ENCODE data around the gene CABLES2.

The CABLES2 gene

DNA sequence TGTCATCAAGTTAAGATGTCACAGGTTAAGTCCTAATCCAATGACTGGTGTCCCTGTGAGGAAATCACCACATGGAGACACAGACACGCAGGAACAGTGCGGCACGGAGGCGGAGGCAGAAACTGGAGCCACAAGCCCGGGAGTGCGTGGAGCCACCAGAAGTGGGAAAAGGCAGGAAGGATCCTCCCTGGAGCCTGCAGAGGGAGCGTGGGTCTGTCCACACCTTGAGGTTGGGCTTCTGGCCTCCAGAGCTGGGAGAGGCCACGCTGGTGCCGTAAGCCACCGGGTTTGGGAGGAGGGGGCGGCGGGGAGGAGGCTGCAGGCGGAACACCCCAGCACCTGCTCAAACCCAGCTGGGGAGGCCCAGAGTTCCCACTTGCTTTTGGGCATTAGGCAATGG lies 3.8 kb downstream of the CABLES2 start:
- DNase-seq: no peak

DNA sequence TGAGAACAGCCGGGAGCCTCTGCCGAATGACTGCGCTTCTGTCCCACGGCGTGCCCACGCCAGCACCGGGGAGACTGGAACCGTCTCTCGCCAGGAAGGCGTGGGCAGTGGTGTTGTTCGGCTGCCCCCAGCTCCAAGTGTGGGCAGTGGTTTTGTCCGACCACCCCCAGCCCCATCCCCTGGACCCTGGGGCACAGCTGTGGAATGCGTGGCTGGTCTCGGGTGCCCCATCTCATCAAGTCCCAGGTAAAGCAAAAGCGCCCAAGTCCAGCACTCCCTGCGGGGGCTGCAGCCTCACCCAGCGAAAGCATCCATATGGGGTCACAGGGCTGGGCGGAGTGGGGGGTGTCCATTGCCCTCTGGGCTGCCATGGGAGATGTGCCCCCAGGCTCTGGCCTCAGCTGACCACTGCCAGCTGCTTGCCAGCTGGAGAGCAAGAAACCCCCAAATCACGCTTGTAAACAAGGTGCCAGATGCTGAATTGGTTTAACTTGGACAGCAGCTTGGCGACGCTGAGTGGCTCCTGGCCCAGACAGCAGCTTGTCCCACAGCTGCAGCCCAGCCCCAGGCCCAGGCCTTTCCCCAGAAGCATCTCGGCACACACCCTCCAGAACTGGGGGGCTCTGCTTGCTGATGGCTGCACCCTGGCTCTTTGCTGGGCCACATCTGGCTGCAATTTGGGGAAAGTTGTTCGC lies 4.5 kb downstream of the CABLES2 start:
- no peak for DNase-seq

DNA sequence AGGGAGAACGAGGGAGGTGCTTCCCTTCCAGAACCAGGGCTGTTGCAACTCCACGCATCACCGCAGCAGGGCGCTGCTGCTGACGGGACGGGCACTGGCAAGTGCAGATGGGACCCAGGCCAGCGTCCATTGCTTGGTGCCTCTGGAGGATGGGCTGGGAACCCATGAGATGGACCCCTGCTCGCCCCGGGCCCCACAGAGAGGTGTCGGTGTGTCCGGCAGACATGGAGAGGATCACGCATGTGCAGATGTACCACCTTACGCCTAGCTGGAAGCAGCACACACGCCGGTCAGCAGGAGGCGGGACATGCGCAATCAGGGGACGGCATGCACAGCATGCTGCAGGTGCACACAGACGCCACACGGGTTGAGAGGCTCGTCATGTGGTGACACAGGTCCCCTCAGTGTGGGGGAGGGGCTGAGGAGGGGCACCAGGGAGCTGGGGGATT lies 5.7 kb downstream of the CABLES2 start:
- DNase-seq: no peak

DNA sequence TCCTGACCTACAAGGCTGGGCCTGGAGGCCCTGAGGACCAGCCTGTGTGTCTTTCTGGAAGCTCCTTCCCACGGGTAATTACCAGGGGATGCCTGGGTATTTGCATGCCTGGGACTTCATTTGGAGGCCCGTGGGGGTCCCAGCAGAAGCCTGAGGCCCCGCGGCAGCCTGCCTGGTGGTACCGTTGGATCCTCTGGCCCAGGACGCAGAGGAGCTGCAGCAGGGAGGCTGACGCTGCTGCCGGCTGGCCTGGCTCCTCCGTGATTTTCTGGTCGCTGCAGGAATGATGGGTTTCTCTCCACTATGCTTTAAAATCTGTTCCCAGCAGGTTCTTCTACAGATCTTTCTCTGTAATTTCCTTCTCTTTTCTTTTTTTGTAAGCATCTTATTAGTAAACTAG lies 6.5 kb downstream of the CABLES2 start:
- DNase-seq: no peak

DNA sequence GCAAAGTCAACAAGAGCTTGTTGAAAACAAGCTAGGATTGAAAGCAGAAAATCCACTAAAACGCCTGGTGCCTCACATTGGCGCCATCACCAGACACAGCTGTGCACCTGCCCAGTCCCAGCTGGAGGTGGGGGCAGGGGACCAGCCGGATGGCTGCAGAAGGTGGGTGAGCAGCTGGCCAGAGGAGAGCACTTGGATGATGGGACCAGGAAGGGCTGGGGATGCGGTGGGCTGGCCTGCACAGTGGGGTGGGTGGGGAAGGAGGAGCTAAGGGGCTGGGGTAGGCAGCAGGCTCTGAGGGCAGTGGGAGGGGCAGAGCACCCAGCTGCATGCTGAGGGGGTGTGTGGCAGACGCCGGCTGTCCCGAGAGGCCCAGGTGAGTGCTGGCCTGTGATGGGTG lies 7.1 kb downstream of the CABLES2 start:
- DNase-seq: no peak

- no peak for DNase-seq
These were observed 8.8 kb downstream of the CABLES2 start for GRCh38 chr20:62398120-62398821.

GRCh38 chr20:62396367-62397239 lies 10.5 kb downstream of the CABLES2 start:
- DNase-seq: no peak

DNA sequence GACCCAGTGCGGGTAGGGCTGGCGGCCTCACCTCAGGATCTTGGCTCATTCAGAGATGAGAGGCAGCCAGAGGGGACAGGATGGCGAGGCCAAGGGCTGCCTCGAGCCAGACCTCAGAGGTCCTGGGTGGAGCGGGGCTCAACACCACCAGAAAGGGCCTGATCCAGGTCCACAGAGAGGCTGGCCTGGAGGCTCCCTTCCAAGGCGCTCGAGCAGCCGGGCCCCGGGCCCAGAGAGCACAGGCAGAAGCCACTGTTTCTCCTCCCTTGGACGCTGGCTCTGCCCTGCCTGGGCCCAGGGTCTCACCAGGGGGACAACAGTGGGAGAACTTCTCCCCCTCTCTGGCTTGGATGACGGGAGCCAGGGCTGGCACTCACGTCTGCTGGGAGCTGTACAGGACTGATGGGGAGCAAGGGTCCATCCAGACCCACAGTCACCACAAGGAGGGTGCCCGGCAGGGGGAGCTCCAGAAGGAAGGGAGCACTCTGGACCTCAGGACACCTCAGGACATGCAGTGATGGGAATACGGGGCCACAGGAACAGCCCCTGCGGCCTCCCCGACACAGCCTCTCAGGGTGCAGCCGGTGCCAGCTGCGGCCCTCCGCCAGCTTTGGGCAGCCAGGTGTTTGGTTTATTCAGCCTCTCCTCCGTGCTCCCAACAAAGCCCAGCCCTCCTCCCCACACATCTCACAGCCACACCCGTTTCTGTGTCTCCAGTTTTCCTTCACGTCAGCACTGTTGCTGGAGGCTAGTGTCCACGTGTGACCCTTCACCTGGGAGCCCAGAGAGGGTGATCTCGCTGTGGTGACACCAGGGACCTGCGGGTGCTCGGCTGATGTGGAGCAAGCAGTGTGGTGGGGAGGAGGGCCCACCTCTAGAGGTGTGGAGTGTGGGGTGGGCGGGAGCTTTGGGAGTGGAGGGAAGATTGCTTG lies 11.5 kb downstream of the CABLES2 start:
- no peak for DNase-seq

DNA sequence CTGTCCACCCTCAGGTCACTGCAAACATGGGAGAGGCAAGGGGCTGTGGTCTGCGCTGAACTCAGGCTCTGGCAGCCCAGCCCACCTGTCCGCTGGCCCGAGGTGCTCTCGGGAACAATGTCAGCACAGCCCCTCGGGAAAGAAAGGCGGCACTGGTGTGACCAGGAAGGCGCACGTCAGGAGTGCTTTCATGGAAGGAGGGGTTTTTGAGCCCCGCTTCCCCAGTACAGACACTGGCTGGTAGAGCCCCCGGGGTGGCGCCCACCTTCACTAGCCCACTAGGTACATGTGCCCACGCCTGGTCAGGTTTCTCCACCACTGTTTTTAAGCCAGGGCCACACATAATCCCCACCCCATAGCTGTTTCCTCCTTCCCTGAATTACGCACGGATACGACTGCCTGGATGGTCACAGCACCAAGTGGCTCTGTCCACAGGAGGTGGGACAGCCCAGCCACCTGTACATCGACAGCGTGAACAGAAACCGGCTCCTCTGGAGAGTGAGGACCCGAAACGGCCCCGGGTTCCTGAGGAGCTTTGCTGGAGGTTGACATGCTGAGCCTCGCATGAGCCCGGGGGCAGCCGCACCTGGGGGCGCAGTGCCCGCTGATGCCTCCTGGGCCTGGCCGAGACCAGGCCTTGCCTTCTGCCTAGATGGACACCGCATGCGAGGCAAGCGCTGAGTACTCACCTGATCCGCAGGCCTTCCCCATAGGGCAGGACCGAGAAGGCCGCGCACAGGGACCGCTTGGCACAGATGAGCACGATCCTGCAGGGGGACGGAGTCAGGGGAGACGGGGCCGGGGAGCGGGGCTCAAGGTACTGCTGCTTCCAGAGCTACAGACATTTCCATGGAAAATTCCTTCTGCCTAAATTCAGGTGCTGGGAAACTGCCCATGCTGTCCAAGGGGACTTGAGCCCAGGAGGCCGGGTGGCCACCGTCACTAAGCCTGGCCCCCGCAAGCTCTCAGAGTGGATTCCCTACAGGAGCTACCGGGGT lies 12.5 kb downstream of the CABLES2 start:
- no peak for DNase-seq

DNA sequence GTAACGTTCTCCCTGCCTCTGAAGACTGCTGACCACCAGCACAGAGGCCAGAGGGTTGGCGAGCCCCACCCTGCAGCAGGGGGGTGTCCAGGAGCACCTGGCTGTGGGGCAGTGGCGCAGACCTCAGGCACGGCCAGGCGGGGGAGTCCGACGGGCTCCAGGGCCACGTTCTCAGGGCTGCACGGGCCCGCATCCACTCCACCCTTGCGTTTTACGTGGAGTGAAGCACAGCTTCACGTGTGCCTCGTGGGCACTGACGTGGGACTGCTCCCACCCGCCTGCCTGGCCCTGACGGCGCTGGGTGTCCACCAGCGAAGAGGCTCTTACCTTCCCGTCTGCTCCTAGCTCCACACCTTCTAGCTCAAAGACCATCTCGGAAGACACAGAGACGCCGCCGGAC lies 13.3 kb downstream of the CABLES2 start:
- DNase-seq: no peak

GRCh38 chr20:62393335-62393665 lies 13.8 kb downstream of the CABLES2 start:
- DNase-seq: no peak

DNA sequence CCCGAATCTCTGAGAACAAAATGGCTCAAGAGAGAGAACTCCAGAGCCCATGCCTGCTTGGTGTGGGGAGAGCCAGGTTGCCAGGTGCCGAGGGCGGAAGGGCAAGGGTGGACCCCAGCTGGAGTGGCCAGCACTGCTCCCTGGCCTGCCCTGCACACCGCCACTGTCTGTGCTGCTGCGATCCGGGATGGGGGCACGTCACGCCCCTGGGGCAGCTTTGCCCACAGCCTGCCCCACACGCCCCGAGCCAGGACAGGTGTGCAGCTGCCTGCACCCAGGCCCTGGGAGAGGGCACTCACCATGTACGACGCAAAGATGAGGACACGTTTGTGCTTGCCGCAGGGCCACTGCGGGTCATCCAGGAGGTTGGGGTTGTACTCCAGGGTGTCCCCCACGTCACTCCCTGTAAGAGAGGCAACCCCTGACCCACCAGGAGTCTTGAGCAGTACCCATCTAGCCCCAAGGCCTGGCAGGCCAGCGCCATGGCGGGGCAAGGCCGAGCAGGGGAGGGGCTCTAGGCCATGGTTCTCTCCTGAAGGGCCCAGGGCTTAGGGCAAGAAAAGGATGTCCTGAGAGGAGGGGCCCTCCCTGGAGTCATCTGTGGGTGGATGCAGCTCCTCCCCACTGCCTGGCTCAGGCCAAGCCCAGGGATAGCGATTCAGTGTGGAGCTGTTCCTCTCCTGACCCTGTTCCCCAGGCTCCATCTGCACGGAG lies 14.3 kb downstream of the CABLES2 start:
- no peak for DNase-seq

- no peak for DNase-seq
These were observed 15.0 kb downstream of the CABLES2 start for GRCh38 chr20:62392077-62392418.

GRCh38 chr20:62391165-62392076 lies 15.7 kb downstream of the CABLES2 start:
- no peak for DNase-seq

DNA sequence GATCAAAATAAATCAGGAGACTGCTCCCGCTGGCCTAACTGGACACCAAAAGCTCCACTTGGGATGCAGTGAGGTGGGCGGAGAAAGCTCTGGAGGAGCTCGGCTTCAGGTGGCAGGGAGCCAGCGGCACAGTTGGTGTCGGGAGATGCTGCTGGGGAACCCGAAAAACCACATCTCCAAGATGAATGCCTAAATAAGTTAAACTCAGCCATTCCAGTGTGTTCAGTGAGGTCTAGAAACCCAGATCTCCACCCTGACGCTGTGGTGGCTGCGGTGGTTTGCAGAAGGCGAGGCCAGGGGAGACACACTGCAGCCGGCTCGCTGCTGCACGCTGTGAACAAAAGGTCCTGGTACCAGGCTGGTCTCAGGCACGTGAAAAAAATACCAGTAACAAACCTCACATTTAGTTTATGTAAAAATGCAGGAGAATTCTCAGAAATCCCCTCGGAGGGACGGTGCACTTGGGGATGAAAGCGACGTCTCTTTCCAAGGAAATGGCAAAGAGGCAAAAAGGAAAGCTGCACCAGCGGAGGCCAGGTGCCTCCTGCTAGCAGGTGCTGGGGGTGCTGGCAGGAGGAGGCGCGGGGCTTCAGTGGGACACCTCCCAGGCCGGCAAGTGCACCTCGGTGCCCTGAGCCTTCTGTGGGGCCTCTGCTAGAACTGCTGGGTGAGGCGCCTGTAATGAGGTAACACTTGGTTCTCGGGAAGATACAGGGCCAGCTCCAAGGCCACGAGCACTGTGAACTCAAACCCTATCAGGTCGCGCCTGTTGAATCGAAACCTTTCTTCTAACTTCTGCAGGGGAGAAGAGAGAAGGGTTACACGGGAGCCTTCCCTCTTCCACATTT lies 16.5 kb downstream of the CABLES2 start:
- DNase-seq: no peak

- DNase-seq: no peak
These were observed 17.4 kb downstream of the CABLES2 start for GRCh38 chr20:62389601-62390087.

DNA sequence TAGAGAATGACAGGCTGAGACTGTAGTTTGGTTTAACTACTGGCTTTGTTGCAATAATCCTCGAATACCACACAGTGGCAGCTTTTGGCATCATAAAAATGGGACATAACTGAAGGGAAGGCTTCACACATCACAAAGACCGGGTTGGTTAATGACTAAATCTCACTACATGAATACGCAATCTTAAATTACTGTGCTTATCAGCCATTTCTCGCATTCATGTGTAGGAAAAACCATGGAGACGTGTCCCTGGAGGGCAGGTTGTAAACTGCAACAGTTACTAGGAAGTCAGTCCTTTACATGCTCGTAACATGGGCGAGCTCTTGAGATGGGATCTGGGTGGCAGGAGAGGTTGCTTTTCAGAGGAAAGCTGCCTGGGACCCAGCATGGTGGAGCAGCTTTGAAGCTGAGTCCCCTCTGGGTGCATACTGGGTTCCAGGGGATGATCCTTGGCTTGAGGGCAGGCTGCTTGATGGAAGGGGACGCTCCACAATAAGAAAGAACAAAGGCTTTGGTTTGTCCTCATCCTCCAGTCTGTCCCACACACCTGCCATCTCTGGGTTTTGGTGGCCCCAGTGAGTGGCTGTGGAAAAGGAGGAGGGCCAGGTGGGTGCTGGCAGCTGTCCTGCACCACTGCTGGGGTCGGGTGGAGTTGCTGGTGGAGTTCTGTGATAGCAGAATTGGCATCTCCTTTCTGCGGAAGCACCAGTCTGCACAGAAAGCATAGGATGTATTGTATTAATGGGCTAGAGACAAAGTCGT lies 18.1 kb downstream of the CABLES2 start:
- no peak for DNase-seq
